Nephron (organoid): Measurements from ENCODE around the gene CDC14B.
"Not testable (repeated sequence)": the region's sequence is repeated elsewhere in the genome, so short reads cannot be mapped to it uniquely, and the experiment has no call there.

Source experiments
- H3K27ac Mint-ChIP-seq, 3 experiments: 2 replicates each; pipeline ENCODE4 v1.8.0; 2020; ENCODE audit warnings: mixed read lengths in 3 of 3, mild to moderate bottlenecking in 2 of 3, moderate library complexity in 1 of 3
- H3K27me3 Mint-ChIP-seq: 2 replicates; pipeline ENCODE4 v1.8.0; 2021; ENCODE audit warnings: low read depth, mild to moderate bottlenecking, moderate library complexity, mixed read lengths
- H3K36me3 Mint-ChIP-seq: 2 replicates; pipeline ENCODE4 v1.8.0; 2020; ENCODE audit warnings: low read depth, mixed read lengths
- H3K4me1 Mint-ChIP-seq: 2 replicates; pipeline ENCODE4 v1.8.0; 2020; ENCODE audit warnings: mixed read lengths
- H3K4me3 Mint-ChIP-seq, 3 experiments: 2 replicates each; pipeline ENCODE4 v1.8.0; 2020; ENCODE audit warnings: mild to moderate bottlenecking in 3 of 3, mixed read lengths in 3 of 3, moderate library complexity in 2 of 3
- H3K9me3 Mint-ChIP-seq: 2 replicates; pipeline ENCODE4 v1.8.0; 2020; ENCODE audit warnings: mixed read lengths
- TF ChIP-seq, protein P1 (sequence below), 3 experiments: fragments of 200-600 bp; sonication (generic); IDR thresholded peaks; one replicate each; pipeline ENCODE4 v1.5.0; 2021; ENCODE audit warnings: antibody characterized with exemption in 3 of 3; ENCODE audit not compliant: unreplicated experiment in 3 of 3

The CDC14B gene

DNA sequence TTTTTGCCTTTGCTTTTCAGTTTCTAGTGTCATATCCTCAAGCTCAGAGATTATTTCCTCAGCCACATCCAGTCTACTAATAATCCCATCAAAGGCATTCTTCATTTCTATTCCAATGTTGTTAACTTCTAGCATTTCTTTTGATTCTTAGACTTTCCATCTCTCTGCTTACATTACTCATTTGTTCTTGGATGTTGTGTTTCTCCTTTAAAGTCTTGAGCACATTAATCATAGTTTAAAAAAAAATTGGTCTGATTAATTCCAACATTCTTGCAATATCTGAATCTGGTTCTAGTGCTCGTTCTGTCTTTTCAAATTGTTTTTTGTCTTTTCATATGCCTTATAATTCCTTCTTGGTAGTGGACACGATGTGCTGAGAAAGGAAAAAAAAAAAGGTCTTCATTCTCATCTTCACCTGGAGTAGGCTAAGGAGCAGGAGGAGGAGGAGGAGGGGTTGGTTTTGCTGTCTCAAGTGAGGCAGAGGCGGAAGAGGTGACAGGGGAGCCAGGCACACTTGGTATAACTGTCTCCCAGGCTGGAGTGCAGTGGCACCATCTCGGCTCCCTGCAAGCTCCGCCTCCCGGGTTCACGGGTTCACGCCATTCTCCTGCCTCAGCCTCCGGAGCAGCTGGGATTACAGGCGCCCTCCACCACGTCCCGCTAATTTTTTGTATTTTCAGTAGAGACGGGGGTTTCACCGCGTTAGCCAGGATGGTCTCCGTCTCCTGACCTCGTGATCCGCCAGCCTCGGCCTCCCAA is 19.1 kb upstream of the CDC14B start:
- TF ChIP-seq, protein P1, sequence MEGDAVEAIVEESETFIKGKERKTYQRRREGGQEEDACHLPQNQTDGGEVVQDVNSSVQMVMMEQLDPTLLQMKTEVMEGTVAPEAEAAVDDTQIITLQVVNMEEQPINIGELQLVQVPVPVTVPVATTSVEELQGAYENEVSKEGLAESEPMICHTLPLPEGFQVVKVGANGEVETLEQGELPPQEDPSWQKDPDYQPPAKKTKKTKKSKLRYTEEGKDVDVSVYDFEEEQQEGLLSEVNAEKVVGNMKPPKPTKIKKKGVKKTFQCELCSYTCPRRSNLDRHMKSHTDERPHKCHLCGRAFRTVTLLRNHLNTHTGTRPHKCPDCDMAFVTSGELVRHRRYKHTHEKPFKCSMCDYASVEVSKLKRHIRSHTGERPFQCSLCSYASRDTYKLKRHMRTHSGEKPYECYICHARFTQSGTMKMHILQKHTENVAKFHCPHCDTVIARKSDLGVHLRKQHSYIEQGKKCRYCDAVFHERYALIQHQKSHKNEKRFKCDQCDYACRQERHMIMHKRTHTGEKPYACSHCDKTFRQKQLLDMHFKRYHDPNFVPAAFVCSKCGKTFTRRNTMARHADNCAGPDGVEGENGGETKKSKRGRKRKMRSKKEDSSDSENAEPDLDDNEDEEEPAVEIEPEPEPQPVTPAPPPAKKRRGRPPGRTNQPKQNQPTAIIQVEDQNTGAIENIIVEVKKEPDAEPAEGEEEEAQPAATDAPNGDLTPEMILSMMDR (IDR thresholded peaks at IDR 0.05; ENCODE audit: unreplicated experiment in 3 of 3), result no peak
- no peaks in the 10 kb centered on the region for H3K9me3 Mint-ChIP-seq
- no peaks in the 10 kb centered on the region for H3K27me3 Mint-ChIP-seq
- H3K36me3 Mint-ChIP-seq, result peaks cover 4% of the 10 kb centered on the region
- H3K4me1 Mint-ChIP-seq, result no peaks in the 10 kb centered on the region
- H3K4me3 Mint-ChIP-seq, result no peak overlapping the region
- H3K27ac Mint-ChIP-seq, result no peak overlapping the region

DNA sequence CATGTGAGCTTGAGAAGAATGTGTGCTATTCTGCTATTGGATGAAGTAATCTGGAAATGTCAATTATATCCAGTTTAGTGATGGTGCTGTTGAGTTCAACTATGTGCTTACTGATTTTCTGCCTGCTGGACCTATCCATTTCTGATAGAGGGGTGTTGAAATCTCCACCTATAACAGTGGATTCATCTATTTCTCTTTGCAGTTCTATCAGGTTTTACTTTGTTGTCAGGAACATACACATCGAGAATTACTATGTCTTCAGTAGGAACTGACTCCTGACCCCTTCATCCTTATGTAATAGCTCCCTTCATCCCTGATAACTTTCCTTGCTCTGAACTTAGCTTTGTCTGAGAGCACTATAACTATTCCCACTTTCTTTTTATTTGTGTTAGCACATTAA is 16.7 kb upstream of the CDC14B start:
- no peak overlapping the region for H3K27ac Mint-ChIP-seq
- H3K4me3 Mint-ChIP-seq, result no peak overlapping the region
- H3K27me3 Mint-ChIP-seq, result no peaks in the 10 kb centered on the region
- TF ChIP-seq, protein P1 (IDR thresholded peaks at IDR 0.05; ENCODE audit: unreplicated experiment in 3 of 3), result no peak
- H3K36me3 Mint-ChIP-seq, result no peaks in the 10 kb centered on the region
- H3K4me1 Mint-ChIP-seq, result no peaks in the 10 kb centered on the region
- H3K9me3 Mint-ChIP-seq, result no peaks in the 10 kb centered on the region

DNA sequence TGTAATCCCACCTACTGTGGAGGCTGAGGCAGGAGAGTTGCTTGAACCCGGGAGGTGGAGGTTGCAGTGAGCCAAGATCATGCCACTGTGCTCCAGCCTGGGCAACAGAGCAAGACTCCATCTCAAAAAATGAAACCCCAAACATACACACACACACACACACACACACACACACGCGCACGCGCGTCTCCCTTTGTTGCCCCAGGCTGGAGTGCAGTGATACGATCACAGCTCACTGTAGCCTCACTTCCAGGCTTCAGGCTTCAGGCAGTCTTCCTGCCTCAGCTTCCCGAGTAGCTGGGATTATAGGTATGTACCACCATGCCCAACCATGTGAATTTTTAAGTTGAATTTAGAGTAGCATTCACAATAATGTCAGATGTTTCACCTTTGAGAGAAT is 13.9 kb upstream of the CDC14B start:
- H3K27me3 Mint-ChIP-seq, H3K4me1 Mint-ChIP-seq, H3K4me3 Mint-ChIP-seq, H3K9me3 Mint-ChIP-seq, H3K27ac Mint-ChIP-seq, H3K36me3 Mint-ChIP-seq: not testable (repeated sequence)

DNA sequence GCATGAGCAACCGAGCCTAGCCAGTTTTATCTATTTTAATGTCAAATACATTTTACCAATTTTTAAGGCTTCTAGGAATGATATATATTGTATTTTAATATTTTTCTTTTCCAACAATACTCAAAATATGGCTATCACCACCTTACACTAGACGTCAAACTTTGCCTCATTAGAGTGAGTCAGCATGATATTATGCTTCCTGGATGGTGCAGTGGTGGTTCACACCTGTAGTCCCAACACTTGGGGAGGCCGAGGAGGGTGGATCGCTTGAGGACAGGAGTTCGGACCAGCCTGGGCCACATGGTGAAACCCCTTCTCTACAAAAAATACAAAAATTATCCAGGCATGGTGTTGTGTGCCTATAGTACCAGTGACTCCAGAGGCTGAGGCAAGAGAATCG is 7.3 kb upstream of the CDC14B start:
- Mint-ChIP-seq H3K9me3 (no peaks in the 10 kb centered on the region), H3K4me1 (no peaks in the 10 kb centered on the region), H3K27me3 (peaks cover 16% of the 10 kb centered on the region), H3K4me3 (no peak overlapping the region), H3K36me3 (no peaks in the 10 kb centered on the region), H3K27ac (no peak overlapping the region)
- TF ChIP-seq, protein P1 (IDR thresholded peaks at IDR 0.05; ENCODE audit: unreplicated experiment in 3 of 3), result no peak

DNA sequence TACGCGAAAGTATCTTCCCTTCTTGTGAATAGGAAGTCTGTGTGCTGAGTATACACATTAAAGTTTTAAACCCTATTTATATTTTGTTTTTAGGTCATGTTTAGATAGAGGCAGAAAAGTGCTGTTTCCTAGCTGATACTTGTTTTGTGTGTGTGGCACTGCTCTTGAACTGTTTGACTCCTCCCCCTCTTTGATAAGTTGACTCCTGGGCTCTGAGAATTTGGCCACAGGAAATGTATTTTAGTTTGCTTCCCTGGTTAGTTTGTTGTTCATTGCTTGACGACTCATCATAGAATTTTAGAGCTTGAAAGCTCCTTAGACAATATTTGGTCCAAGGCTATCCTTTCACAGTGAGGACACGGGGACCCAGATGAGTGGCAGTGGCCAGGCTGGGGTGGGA is 2.0 kb upstream of the CDC14B start:
- Mint-ChIP-seq H3K9me3 (no peaks in the 10 kb centered on the region), H3K4me3 (peak overlapping the region; percentile 6 to 64 (median 26)), H3K36me3 (no peaks in the 10 kb centered on the region), H3K4me1 (peaks cover 32% of the 10 kb centered on the region), H3K27ac (peak overlapping the region in 1 of 3 experiments; percentile 15), H3K27me3 (peaks cover 10% of the 10 kb centered on the region)
- TF ChIP-seq, protein P1 (IDR thresholded peaks at IDR 0.05; ENCODE audit: unreplicated experiment in 3 of 3), result no peak

DNA sequence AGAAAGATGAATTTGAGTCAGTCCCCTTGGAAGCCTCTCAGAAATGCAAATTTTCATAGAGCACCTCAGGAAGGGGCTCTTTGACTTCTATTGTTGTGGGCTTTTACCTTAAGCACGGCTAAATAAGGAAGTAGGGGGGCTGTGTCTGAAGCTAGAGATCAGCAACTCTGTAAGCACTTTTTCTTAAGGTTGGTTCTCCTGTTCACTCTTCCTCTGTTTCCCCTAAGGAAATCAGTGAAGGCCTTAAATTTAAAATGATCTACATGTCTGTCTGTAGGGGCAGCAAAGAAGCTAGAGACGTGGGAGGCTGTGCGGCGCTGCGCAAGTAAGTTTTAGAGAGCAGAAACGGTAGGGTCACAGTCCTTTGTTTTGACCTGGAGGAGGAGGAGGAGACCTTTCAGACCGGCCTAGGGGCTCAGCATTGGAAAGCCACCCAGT is 1.2 kb upstream of the CDC14B start:
- peak overlapping the region in 2 of 3 experiments; percentile 0 to 82 for H3K27ac Mint-ChIP-seq
- peaks cover 10% of the 10 kb centered on the region for H3K27me3 Mint-ChIP-seq
- no peaks in the 10 kb centered on the region for H3K36me3 Mint-ChIP-seq
- peak overlapping the region; percentile 85 to 93 (median 92) for H3K4me3 Mint-ChIP-seq
- H3K4me1 Mint-ChIP-seq, result peaks cover 32% of the 10 kb centered on the region
- no peaks in the 10 kb centered on the region for H3K9me3 Mint-ChIP-seq
- TF ChIP-seq, protein P1 (IDR thresholded peaks at IDR 0.05; ENCODE audit: unreplicated experiment in 3 of 3), result no peak
